Thyroid gland (tissue), 4 donors: ENCODE measurements around the gene SLC23A2.

Experiments used
- CTCF ChIP-seq, 6 experiments: fragments of 200-600 bp in 3 of 6; fragments of 450-650 bp in 3 of 6; sonication (generic) in 3 of 6; IDR thresholded peaks; one replicate each; pipeline ENCODE4 v1.5.1; 2016 to 2019; ENCODE audit warnings: antibody characterized with exemption in 6 of 6, mild to moderate bottlenecking in 2 of 6, inconsistent platforms in 1 of 6, moderate library complexity in 1 of 6
- POLR2A ChIP-seq, 2 donors: fragments of 450-650 bp; IDR thresholded peaks; one replicate each; pipeline ENCODE4 v1.6.1; 2017; ENCODE audit warnings: antibody characterized with exemption in 2 of 2, mild to moderate bottlenecking in 2 of 2, moderate library complexity in 1 of 2

- TF ChIP-seq CTCF (IDR thresholded peaks at IDR 0.05), result no peak
- TF ChIP-seq POLR2A (IDR thresholded peaks at IDR 0.05), result no peak
These were observed 184.1 kb downstream of the SLC23A2 start for GRCh38 chr20:4817230-4817671.
